ENCODE data around the gene EXOC2.

Gene EXOC2

DNA sequence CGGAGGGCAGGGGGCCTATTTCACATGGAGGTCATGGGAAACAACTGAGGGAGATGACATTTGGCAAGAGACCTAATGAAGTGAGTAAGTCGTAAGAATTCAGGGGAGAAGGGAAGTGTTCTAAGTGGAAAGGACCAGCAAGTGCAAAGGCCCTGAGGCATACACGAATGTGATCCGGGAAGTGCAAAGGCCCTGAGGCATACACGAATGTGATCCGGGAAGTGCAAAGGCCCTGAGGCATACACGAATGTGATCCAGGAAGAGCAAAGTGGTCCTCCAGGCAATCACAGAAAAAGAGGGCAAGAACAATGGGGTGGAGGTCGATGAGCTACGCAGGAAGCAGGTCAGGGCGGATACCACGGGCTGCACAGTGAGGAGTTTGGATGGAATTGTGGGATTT lies 24.2 kb upstream of the EXOC2 start:
- TF ChIP-seq, protein P1, sequence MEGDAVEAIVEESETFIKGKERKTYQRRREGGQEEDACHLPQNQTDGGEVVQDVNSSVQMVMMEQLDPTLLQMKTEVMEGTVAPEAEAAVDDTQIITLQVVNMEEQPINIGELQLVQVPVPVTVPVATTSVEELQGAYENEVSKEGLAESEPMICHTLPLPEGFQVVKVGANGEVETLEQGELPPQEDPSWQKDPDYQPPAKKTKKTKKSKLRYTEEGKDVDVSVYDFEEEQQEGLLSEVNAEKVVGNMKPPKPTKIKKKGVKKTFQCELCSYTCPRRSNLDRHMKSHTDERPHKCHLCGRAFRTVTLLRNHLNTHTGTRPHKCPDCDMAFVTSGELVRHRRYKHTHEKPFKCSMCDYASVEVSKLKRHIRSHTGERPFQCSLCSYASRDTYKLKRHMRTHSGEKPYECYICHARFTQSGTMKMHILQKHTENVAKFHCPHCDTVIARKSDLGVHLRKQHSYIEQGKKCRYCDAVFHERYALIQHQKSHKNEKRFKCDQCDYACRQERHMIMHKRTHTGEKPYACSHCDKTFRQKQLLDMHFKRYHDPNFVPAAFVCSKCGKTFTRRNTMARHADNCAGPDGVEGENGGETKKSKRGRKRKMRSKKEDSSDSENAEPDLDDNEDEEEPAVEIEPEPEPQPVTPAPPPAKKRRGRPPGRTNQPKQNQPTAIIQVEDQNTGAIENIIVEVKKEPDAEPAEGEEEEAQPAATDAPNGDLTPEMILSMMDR (conservative IDR thresholded peaks at IDR 0.05; ENCODE audit: control insufficient read depth, insufficient read depth, low read depth, low read length), result no peak
- no peak overlapping the region for H3K4me3 ChIP-seq (ENCODE audit: control insufficient read depth, low read depth, low read length)
- no peak for DNase-seq (ENCODE audit: low read depth)

DNA sequence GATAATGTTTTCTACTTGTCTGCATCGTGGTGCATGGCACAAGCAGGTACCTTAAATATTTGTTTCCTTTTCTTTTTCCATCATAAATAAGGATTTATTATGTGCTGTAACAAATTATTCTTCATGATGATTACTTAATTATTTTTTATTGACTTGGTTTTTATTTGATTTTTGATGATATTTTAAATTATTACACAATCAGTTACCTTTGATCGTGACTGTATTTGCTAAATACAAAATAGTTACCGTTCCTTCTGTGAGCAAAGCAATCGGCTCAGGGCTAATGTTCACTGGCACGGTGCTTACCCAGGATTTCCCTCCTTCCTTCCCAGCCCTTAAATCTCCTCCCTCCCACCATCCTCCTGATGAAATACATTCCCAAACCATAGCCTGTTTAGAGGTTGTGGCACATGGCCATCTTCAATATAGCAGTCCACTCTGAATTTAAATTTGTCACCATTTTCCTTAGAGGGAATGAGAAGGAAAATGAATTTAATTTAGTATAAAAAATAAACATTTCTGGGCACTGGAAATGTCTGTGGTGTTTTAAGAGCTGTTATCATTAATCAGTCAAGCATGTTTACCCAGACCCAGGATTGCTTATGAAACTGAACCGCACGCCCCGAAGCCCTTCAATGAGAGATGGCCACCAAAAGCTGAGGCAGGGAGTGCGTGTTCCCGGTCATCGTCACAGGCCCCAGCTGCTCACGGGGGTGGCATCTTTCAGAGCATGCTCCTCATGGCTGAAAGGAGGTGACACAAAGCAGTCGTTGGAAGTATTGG lies 23.0 kb upstream of the EXOC2 start:
- TF ChIP-seq, protein P1 (conservative IDR thresholded peaks at IDR 0.05; ENCODE audit: control insufficient read depth, insufficient read depth, low read depth, low read length), result no peak
- no peak overlapping the region for H3K4me3 ChIP-seq (ENCODE audit: control insufficient read depth, low read depth, low read length)
- DNase-seq (ENCODE audit: low read depth), result no peak

DNA sequence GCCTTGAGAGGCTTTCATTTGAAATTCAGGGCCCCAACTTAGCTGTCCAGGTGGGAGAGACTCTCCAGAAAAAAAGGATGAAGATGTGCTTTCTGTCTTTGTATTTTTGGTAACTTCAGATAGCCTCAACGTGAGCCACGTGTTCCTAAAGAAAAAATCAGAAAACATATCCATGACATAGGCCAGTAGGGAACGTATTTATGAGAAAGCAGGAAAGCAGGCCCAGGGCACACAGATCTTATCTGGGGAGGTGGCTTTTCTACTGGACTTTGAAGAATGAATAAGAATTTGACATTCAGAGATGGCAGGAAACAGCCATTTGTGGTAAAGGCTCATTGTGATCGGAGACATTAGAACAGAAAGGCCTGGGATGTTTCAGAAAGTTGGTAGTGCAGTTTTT lies 21.2 kb upstream of the EXOC2 start:
- H3K4me3 ChIP-seq (ENCODE audit: control insufficient read depth, low read depth, low read length), result no peak overlapping the region
- DNase-seq (ENCODE audit: low read depth), result no peak
- TF ChIP-seq, protein P1 (conservative IDR thresholded peaks at IDR 0.05; ENCODE audit: control insufficient read depth, insufficient read depth, low read depth, low read length), result no peak

DNA sequence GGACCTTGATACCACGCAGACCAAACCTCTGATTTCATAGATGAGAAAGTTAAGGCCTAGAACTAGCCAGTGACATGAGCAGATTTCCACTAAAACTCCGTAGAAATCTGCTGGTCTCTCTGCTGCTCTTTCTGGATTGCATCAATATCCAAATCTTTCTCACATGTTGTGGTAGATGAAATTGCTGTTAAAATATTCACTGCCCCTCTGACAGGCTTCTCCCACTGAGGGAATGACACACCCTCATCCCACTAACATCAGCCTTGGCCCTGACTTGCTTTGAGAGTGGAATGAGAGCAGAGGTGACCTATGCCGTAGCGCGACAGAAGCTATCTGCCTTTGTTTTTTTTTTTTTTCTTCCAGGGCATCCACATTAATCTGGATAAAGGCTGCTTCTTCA lies 20.4 kb upstream of the EXOC2 start:
- no peak for DNase-seq (ENCODE audit: low read depth)
- TF ChIP-seq, protein P1 (conservative IDR thresholded peaks at IDR 0.05; ENCODE audit: control insufficient read depth, insufficient read depth, low read depth, low read length), result no peak
- no peak overlapping the region for H3K4me3 ChIP-seq (ENCODE audit: control insufficient read depth, low read depth, low read length)

DNA sequence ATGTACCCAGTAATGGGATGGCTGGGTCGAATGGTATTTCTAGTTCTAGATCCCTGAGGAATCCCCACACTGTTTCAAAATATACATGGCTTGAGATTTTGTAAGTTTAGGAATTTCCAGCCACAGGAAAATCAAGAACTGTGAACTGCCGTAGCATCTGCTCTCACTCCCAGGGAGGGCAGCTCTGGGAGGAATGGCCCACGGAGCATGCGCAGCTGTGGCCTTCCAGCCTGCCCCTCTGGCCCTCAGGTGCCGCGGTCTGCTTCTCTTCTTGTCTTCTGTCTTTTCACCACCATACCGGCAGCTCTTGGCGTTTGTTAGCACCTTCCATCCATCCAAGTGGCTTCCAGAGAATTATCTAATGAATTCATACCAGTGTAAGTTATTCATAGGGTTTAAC lies 19.9 kb upstream of the EXOC2 start:
- no peak for DNase-seq (ENCODE audit: low read depth)
- no peak overlapping the region for H3K4me3 ChIP-seq (ENCODE audit: control insufficient read depth, low read depth, low read length)
- TF ChIP-seq, protein P1 (conservative IDR thresholded peaks at IDR 0.05; ENCODE audit: control insufficient read depth, insufficient read depth, low read depth, low read length), result no peak

DNA sequence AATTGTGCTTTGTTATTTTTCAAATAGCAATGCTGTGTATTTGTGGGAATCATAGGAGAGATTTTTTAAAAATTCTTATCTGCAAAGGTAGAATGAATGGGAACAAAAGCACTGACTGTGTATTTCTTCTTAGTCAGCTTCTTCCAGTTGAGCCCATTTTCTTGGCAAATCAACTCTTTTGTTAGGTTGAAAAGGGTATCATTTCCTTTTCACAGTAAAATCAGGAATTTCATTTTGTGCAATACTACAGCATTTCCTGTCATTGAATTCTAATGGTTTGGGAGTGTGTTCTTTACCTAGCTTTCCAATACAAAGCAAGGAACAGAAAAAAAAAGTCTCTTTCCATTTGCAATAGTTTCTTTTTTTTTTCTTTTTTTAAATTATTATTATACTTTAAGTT lies 19.0 kb upstream of the EXOC2 start:
- DNase-seq (ENCODE audit: low read depth), result no peak
- TF ChIP-seq, protein P1 (conservative IDR thresholded peaks at IDR 0.05; ENCODE audit: control insufficient read depth, insufficient read depth, low read depth, low read length), result no peak
- no peak overlapping the region for H3K4me3 ChIP-seq (ENCODE audit: control insufficient read depth, low read depth, low read length)
